ENCODE results near the gene MZT1. TPM values are rescaled to one million over a fixed set of nuclear protein-coding genes. Genes with fewer than 3 reads are reported as not detected.
A peak's percentile ranks its signal among the peaks of the same experiment; 100 is the strongest.
"Not testable (repeated sequence)": the region's sequence is repeated elsewhere in the genome, so short reads cannot be mapped to it uniquely, and the experiment has no call there.

The MZT1 gene
- total RNA-seq, 4 donors from 2014 or later = 1.4 to 2.1 (median 1.7) TPM

GRCh38 chr13:72726726-72727416 is 558 bp downstream of the MZT1 start:
- TF ChIP-seq CTCF (IDR thresholded peaks at IDR 0.05) = no peak
- TF ChIP-seq POLR2A (IDR thresholded peaks at IDR 0.05) = no peak
- peaks cover 0 to 22% (median 8%) of the 10 kb centered on the region in 4 donors for H3K4me1 ChIP-seq
- peak; percentile 43 to 73 (median 62) for DNase-seq
- H3K4me3 ChIP-seq = peak overlapping the region; percentile 64 to 92 (median 88)
- no peaks in the 10 kb centered on the region for H3K36me3 ChIP-seq
- no peaks in the 10 kb centered on the region for H3K27me3 ChIP-seq
- H3K27ac ChIP-seq = peak overlapping the region; percentile 60 to 81 (median 64)
- H3K9me3 ChIP-seq = no peaks in the 10 kb centered on the region

GRCh38 chr13:72726185-72726584 is 1.2 kb downstream of the MZT1 start:
- H3K36me3 ChIP-seq, H3K9me3 ChIP-seq, H3K27ac ChIP-seq, DNase-seq, H3K27me3 ChIP-seq: not testable (repeated sequence)
- Histone ChIP-seq H3K4me1 (peaks cover 0 to 22% (median 8%) of the 10 kb centered on the region in 4 donors), H3K4me3 (peak overlapping the region in 1 of 4 donors; percentile 92)

GRCh38 chr13:72716776-72717175 is 10.7 kb downstream of the MZT1 start:
- no peak for TF ChIP-seq POLR2A (IDR thresholded peaks at IDR 0.05)
- no peak for TF ChIP-seq CTCF (IDR thresholded peaks at IDR 0.05)
- Histone ChIP-seq H3K27ac (no peak overlapping the region), H3K9me3 (no peaks in the 10 kb centered on the region), H3K27me3 (no peaks in the 10 kb centered on the region), H3K4me1 (no peaks in the 10 kb centered on the region), H3K36me3 (peaks cover 0 to 47% (median 0%) of the 10 kb centered on the region in 3 donors), H3K4me3 (no peak overlapping the region)
- DNase-seq = no peak

GRCh38 chr13:72700509-72700908 is 26.9 kb downstream of the MZT1 start:
- no peaks in the 10 kb centered on the region for H3K4me1 ChIP-seq
- no peak overlapping the region for H3K4me3 ChIP-seq
- TF ChIP-seq POLR2A (IDR thresholded peaks at IDR 0.05) = no peak
- TF ChIP-seq CTCF (IDR thresholded peaks at IDR 0.05) = no peak
- DNase-seq = no peak
- H3K27me3 ChIP-seq = no peaks in the 10 kb centered on the region
- H3K27ac ChIP-seq = no peak overlapping the region
- H3K36me3 ChIP-seq = no peaks in the 10 kb centered on the region
- no peaks in the 10 kb centered on the region for H3K9me3 ChIP-seq

GRCh38 chr13:72698164-72698563 is 29.3 kb downstream of the MZT1 start:
- H3K27ac ChIP-seq = no peak overlapping the region
- no peaks in the 10 kb centered on the region for H3K27me3 ChIP-seq
- no peak for DNase-seq
- H3K4me1 ChIP-seq = no peaks in the 10 kb centered on the region
- TF ChIP-seq CTCF (IDR thresholded peaks at IDR 0.05) = no peak
- TF ChIP-seq POLR2A (IDR thresholded peaks at IDR 0.05) = no peak
- no peaks in the 10 kb centered on the region for H3K36me3 ChIP-seq
- peaks cover 0 to under 1% (median 0%) of the 10 kb centered on the region in 4 donors for H3K9me3 ChIP-seq
- H3K4me3 ChIP-seq = no peak overlapping the region

- H3K27ac ChIP-seq = no peak overlapping the region
- DNase-seq = no peak
- no peaks in the 10 kb centered on the region for H3K36me3 ChIP-seq
- H3K9me3 ChIP-seq = peaks cover 0 to 5% (median 0%) of the 10 kb centered on the region in 4 donors
- H3K27me3 ChIP-seq = no peaks in the 10 kb centered on the region
- H3K4me1 ChIP-seq = no peaks in the 10 kb centered on the region
- no peak overlapping the region for H3K4me3 ChIP-seq
- no peak for TF ChIP-seq POLR2A (IDR thresholded peaks at IDR 0.05)
- TF ChIP-seq CTCF (IDR thresholded peaks at IDR 0.05) = peak in 2 of 6 experiments; percentile 16 to 25
Measured at GRCh38 chr13:72696579-72696978, 30.9 kb downstream of the MZT1 start.
